NCI-H526 treated with DMSO at 0.1 percent for 48 hours (cell line): ENCODE data around the gene BUB1B.

Experiments
- DNase-seq: peaks from one replicate; lab custom pipeline; 2025; lab: John Stamatoyannopoulos, UW

Gene BUB1B

DNA sequence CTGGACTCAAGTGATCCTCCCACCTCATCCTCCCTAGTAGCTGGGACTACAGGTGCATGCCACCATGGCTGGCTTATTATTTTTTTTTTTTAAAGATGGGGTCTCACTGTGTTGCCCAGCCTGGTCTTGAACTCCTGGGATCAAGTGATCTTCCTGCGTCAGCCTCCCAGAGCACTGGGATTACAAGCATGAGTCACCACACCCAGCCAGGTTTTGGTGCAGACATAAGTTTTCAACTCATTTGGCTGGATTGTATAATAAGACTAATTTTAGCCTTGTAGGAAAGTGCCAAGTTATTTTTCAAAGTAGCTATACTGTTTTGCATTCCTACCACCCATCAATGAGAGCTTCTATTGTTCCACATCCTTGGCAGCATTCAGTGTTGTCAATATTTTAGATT, 32.1 kb downstream of the BUB1B start:
- no peak for DNase-seq

DNA sequence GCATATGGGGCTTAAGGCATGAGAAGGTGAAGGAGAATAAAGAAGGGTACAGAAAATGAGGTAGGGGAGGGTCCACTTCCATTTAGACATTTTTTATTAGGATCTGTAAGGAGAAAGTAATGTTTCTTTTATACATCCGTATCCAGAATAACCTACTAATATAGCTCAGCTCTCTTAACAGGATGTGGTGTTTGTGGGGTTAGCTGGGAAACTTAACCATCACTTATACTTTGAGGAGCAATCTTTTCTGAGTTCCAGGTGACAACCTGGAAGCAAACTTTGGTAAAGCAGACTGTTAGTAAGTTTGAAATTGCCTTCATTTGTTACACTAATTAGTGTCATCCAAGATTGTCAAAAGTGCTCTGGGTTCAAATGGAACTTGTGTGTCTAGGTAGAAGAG, 36.6 kb downstream of the BUB1B start:
- no peak for DNase-seq

DNA sequence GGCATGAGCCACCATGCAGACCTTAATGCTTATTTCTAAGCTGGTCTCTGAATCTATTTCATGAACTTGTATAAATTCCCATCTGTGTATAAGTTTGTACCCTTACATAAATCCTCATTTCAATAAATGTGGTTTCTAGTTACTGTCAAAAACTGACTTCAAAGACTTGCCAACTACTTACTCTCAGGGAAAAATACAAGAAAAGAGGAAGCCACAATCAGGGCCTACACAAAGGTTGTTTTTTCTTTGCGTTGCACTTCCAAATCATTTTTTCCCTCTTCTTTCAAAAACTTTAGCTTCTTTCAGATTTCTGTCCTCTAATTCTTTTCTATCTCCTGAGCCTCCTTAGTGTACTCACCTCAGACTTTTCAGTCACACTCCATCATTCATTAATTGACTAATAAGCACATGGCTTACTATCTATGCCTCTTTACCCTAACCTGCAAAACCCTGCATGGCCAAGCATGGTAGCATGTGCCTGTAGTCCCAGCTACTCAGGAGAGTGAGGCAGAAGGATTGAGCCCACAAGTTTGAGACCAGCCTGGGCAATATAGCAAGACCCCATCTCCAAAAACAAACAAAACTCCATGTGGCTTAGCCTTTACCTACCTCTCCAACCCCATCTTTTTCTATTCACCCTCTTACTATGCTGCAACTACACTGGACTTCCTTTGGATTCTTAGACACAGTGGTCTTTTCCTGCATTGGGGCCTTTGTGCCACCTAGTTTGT, 37.7 kb downstream of the BUB1B start:
- no peak for DNase-seq

DNA sequence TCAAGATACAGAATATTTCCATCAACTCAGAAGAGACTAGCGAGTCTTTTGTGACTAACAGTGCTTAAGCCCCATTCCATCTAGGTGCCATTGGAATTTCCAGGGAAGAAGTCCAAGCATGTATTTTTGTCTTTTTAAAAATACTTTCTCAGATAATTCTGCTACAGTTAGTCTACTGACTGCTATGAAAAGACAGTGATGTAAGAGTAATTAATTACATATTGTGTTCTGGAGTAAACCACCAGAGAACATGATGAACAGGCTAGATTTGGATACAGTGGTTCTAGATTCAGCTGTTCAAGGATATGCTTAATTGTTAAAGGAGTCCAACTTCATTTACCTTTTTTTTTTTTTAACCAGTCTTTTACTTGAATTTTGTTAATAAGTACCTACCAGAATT, 43.2 kb downstream of the BUB1B start:
- no peak for DNase-seq

DNA sequence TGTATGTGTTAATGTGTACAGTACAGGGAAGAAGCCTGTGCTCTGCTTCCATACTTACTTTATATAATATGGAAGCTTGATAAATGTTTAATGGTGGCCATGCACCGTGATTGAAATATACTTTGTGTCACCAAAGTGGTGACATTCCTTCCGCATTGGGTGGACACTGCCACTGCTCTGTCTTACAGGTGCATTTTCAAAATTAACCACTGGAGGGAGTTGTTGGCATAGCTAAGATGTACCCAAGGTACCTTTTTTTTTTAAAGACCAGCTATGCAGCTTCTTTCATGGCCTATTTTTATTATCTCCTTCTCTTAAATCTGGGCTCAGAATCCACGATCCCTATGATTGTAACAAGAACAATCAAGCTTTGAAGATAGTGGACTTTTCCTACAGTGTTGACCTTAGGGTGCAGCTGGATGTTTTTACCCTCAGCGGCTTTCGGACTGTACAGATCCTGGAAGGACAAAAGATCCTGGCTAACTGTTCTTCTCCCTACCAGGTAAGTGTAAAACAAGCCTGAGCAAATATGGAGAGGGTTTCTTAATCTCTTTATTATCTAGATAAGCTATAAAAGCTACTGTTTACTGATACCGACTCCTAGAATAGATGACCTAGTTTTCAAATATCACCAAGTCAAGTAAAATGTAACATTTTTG, 56.4 kb downstream of the BUB1B start:
- peak; percentile 56 for DNase-seq

DNA sequence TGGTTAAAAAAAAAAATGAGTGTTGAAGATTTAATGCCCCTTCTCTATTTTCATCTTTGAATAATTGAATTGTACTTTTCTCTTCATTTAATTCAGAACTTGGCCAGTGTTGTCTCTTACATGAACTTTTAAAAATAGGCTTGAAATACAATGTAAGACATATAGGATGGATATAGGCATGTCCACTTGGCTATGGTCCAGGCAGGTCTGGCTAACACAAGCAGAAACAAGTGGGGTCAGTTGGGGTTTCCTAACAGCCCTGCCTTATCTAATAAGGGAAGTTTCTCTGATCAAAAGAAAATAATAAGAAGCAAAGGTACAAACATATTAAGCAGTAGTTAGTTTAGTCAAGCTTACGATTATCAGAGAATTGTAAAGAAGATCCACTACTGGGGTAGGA, 58.9 kb downstream of the BUB1B start:
- no peak for DNase-seq

DNA sequence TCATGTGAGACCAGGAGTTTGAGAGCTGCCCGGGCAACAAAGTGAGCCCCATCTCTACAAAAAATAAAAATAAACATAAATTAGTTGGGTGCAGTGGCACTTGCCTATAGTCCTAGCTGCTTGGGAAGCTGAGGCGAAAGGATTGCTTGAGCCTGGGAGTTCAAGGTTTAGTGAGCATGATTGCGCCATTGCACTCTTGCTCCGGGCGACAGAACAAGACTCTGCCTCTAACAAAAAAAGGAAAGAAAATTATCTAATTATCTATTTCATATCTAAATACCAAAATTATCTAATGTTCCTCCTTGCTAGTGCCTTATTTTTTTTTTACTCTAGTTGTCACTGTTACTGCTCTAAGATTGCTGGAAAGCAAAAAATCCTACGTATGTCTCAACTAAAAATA, 61.3 kb downstream of the BUB1B start:
- DNase-seq, result no peak

DNA sequence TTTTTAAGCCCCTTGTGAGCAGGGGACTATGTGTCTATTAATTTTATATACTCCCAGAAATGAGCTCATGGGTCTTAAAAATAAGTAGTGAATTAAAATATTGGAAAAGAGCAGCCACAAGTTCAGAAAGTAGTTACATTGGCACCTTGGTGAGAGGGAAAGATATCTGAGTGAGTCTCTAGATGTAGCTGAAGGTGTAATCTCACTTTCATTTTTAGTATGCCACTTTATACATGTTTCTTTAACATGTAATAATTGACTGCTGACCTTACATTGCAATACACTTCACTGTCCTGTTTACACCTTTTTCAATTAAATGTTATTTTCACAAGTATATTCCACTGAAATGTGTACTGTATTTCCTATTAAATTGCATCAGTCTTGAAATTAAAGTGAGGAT, 65.9 kb downstream of the BUB1B start:
- DNase-seq, result no peak

DNA sequence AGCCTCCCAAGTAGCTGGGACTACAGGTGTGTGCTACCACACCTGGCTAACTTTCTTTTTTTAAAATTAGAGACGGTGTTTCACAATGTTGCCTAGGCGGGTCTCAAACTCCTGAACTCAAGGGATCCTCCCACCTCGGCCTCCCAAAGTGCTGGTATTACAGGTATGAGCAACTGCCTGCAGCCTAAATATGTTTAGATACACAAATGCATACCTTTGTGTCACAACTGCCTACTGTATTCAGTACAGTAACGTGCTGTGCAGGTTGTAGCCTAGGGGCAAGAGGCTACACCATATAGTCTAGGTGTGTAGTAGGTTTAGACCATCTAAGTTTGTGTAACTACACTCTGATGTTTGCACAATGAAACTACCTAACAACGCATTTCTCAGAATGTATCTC, 68.4 kb downstream of the BUB1B start:
- no peak for DNase-seq

DNA sequence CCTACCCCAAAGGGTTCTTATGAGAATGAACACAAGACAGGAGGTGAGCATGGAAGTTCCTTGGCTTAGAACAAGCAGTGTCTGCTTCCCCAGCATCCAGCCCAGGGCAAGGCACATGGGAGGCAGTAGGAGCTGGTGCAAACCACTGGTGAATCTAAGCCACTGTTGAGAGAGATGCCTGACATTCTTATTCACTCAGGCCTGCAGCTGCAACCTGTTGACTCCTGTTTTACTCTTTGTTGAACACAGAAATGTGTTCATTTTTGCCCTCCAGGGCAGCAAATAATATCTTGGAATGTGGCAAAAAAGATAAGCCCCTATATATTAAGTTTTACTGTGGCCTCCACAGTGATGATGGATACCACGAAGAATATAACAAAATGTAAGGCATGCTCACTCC, 69.1 kb downstream of the BUB1B start:
- no peak for DNase-seq

DNA sequence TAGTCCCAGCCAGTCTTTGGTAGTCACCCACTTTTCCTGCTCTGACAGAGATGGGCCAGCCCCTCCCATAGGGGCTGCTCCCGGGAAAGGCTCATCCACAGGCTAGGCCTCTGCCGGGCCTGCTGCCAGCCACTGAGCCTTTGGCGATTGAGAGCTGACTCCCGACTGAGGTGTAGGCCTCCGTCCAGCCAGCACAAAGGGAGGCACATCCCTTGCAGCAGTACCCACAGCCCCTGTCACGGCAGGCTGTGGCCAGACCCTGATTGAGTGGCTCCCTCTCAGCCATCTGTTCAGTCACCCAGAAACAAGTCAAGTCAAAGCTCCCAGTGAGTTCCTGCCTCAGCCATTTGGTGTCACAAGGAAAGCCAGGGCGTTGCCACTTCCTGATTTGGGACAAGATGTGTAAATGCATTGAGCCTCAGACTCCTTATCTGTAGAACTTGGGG, 71.8 kb downstream of the BUB1B start:
- DNase-seq, result no peak

DNA sequence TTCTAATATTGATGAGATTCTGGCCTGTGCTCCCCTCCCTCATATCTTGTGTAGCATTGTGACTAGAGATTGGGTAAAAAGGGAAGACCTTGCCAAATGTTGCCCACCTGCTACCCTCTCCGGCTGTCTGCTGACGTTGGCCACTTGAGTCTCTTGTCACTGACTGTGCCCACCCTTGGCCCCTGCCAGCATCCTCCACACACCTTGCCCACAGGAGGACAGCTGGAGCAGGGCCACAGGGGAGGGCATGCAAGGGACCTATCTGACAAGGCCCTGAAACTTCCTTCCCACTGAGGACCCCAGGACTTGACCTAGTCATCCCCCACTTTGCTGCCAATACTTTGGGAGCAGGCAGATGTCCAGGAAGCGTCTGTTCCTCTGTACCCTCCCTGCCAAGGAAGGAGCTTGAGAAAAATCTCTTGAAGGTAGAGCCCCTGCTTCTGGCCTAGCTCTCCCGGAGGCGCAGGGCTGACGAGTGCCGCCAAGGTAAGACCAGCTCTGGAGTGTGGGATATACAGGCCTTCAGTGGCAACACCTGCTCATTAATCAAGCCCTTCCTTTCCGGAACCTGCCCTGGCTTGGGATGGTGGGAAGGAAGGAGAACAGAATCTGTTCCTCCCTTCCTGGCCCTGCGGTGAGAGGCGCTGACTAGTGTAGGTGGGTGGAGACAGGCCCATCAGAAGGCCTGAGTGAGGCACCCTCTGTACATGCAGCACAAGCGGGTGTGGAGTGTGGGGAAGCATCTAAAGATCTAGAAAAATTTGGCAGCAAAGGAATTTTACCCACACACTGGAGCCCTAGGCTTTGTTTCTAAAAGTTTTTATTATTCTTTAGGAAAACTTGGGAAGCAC, 73.1 kb downstream of the BUB1B start:
- no peak for DNase-seq

DNA sequence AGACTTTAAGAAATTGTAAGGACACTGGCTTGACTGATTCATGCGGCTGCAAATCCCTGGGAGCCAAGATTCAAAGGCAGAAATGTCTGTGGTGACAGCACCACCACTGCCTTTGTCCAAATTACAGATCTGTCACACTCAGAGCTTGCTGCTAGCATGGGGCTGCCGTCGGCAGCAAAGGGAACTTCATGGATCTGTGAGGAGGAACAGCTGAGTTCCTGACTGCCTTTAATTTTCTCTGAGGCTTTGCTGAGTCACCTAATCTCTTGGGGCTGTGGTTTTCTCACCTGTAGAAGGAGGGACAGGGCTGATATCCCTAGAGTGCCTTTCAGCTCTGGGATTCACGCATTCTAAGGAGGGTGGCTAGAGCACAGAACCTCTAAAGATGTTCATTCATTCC, 73.9 kb downstream of the BUB1B start:
- DNase-seq, result no peak

DNA sequence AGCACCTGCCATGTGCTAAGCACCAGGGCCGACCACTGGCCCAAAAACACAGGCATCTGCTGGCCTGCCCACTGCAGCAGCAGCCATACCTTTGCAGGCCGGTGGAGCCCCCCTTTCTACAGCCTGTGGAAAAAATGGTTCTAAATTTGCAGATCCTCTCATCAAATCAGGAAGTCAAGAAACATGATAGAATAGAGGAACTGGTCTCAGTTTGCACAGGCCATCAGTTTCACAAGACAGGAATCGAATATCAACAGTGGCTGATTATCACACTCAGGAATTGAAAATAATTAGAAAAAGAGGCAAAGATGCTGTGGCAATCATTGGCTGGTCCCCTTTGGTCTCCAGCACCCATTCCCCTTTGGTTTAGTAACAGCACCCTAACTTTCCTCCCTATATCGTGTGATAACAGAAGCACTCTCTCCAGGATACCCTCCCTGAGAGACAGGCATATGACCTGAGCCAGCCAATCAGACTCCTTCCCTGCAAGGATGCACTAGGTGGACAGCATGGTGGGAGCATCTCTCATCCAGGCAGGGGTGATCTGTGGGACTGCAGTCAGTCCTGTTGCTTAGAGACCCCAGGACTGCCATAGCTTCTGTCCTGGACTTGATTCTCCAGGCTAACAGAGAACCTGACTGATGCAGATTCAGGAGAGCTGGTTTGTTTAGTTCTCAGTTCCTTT, 74.5 kb downstream of the BUB1B start:
- DNase-seq, result no peak

DNA sequence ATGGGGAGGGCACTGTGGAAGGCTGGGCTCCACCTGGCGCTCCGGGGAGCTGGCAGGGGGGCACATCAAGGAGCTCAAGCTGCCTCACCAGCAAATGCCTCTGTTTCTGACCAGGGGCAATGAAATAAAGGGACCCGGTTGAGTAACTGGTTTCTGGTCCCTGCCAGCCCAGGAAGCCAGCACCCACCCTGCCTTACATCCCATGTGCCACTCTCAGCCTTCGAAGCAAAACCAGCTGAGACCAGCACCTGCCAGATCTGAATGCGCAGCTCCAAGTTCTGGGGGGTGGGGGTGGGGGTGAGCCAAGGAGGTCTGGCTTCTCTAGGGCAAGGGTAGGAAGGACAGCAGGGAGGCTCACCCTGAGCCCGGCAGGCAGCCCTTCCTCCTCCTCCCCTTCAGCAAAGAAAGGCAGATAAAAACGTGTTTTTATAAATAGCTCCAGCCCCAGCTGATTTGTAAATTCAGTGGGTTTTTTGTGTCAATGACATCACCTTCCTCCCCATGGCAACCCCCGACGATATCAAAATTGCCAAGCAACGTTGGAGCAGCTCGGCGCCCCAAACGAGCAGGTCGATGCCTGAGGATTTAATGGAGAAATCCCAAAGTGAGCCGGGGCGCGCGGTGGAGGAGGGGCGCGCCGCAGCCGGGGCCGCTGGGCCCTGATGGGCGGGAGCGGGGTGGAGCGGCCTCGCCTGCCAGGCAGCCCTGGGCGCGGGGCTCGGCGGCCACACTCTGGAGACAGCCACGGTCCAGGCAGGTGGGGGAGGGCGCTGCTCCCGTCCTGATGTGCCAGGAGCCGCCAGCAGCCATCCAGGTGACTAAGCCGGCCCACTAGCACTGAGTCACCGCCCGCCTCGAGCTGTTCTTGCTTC, 77.9 kb downstream of the BUB1B start, which contains the start of gene PAK6:
Gene PAK6 (plus strand): TSS at position 532 of the 872 bp plus-strand sequence. CDS start 25,723 bp downstream, outside the sequence.
- DNase-seq, result peak; percentile 77

DNA sequence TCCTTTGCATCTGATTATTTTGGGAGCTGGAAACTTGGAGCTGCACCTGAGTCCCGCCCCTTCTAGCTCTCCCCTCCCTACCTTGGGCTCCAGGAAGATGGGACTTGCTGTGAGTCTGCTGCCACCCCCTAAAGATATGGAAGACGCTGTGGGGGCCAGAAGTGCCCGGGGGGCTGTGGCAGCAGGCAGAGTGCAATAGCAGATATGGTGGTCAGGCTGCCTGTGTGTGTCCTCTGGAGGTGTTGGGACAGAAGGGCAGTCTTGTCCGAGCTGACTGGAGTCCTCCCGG, 78.5 kb downstream of the BUB1B start:
- DNase-seq, result no peak

DNA sequence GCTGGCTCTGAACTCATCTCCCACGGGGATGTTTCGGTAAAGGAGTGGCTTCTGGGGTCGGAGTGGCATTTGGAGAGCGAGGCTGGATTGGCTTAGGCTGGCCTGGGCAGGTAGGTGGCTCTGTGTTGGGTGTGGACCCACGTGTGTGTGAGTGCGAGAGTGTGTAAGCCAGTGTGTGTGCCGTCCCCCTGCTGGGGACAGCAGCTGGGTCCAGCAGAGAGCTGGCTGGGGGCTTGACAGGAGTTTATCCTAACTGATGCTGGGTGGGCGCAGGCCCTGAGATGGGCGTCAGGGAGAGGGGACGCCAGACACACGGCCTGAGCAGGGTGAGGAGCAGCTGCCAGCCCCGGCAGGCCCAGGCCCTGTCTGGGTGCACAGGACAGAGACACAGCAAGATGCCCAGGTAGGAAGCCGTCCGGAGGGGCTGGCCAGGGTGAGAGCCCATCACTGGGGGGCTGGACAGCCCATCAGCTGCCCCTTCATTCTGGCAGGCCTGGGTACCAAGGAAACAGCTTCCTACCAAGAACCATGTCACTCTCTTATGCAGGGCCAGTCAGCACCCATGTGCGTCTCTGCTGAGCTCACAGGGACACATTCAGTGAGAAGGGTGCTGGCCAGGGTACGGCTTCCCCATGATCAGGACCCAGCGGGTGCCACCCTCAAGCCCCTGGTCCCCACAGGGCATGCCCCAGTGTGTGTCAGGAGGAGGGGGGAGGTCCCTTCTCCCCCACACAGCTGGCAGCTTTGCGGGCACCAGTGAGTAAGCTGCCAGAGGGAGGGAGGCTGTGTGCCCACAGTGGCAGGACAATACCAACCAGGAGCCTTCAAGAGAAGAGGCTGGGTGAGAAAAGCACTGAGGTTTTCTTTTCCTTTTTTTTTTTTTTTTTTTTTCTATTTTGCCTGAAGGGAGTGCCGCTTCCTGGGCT, 79.1 kb downstream of the BUB1B start:
- DNase-seq, result no peak

DNA sequence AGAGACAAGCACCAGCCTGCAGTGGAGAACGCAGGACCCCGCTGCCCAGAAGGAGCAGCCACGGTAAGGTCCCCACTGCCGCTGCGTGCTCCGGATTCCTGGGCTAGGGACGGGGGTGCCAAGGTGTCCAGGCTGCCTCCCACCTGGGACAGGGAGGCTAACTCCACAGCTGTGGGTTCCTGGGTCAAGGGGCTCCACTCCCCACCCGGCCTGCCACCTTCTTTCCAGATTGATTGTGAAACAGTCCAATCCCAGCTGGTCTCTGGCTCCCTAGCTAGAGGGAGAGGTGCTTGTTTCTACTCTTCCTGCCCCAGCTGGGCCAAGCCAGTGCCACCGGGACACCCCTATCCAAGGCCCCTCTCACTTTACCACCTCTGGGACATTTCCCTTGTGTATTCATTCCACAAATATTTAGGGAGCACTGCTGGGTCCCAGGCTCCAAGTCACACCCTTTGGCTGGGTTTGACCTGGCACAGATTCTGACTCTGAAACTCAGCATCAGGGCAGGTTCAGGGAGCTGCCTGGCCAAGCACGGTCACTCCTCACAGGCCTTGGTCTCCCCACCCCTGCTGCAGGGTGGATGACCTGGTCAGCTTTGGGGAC, 79.9 kb downstream of the BUB1B start:
- no peak for DNase-seq

DNA sequence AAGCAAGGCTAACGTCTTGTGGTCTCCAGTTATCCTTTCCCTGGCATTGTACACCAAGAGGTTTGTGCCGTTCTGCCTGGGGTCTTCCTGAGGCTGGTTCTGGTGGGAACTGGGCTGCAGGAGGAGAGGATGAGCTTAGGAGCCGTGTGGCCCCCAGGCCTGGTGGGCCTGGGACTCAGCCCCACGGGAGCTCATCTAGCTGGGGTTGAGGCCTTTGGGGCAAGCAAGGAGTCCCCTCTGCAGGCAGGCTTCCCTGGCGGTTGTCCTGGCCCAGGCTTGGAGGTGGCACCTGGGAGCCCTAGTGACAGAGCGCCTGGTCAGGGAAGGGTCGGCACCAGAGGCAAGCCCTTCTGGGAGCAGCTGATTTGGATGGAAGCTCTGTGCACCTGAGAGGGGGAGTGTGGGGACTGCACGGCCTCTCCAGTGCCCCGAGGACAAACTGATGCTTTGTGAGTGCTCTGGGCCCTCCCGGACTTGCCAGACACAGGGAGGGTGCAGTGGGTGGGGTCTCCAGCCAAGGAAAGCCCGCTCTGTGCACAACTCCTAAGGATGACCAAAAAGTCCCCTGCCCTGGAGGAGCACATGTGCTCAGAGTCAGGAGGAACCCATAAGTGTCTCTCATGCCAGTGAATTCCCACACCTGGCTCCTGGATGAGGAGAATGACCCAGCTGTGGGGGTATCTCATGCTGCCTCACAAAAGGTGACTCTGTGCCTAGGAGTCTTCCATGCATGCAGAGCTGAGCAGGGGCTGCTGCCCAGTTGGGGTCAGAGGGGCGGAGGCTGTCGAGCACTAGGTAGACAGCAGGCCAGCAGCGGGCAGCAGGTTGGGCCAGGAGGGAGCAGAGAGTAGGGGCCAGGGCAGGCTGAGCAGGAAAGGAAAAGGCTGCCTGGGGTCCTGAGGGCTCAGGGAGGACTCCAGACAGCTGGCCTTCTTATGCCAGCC, 80.7 kb downstream of the BUB1B start:
- no peak for DNase-seq
